SK-N-SH (cell line): ENCODE results near the gene CSNK2A2. TPM values are rescaled to one million over a fixed set of nuclear protein-coding genes. Genes with fewer than 3 reads are reported as not detected.

Experiments used
- CTCF ChIA-PET: fragments of 300-600, 350-600 bp; formaldehyde crosslinking; extraction: SDS; loops from one replicate; lab custom pipeline; 2021; lab: Yijun Ruan, JAX
- POLR2A ChIA-PET: fragments of 350-600 bp; sonication (Branson Sonifier 250); formaldehyde crosslinking; extraction: SDS; loops from one replicate; lab custom pipeline; 2020; ENCODE audit warnings: antibody characterized with exemption, inconsistent platforms; lab: Yijun Ruan, JAX
- DNase-seq: peaks from one replicate; pipeline ENCODE4 v3.0.0; 2012
- H2AFZ ChIP-seq: fragments of 200-600 bp; sonication (generic); 2 replicates; pipeline ENCODE4 v1.8.1; 2016; ENCODE audit warnings: antibody characterized with exemption, mild to moderate bottlenecking, low read depth
- H3F3A ChIP-seq: fragments of 200-600 bp; sonication (generic); replicated peaks from 2 replicates; pipeline ENCODE3; 2016; ENCODE audit warnings: antibody characterized with exemption, mild to moderate bottlenecking; ENCODE audit not compliant: insufficient read depth
- H3K27ac ChIP-seq, 2 experiments: fragments of 200-500 bp in 1 of 2; fragments of 200-600 bp in 1 of 2; sonication (Bioruptor generic) in 1 of 2; sonication (generic), shearing (Covaris generic) in 1 of 2; 2 replicates each; pipeline versions ENCODE4 v1.5.1 to v1.6.1; 2014 to 2016; ENCODE audit warnings: low read depth in 2 of 2, inconsistent platforms in 1 of 2, low read length in 1 of 2, mild to moderate bottlenecking in 1 of 2, mixed read lengths in 1 of 2
- H3K27me3 ChIP-seq: fragments of 200-600 bp; sonication (generic), shearing (Covaris generic); 2 replicates; pipeline ENCODE4 v1.6.1; 2016; ENCODE audit warnings: mixed run types; ENCODE audit not compliant: insufficient read depth
- H3K36me3 ChIP-seq, 2 experiments: fragments of 200-500 bp in 1 of 2; fragments of 200-600 bp in 1 of 2; sonication (Bioruptor generic) in 1 of 2; sonication (generic) in 1 of 2; replicated peaks in 1 of 2; 2 replicates each; pipeline versions ENCODE3 to v1.5.1; 2014 to 2016; ENCODE audit warnings: low read length in 1 of 2, mild to moderate bottlenecking in 1 of 2; ENCODE audit not compliant: insufficient read depth in 2 of 2, control insufficient read depth in 1 of 2
- H3K4me1 ChIP-seq, 2 experiments: fragments of 200-500 bp in 1 of 2; fragments of 200-600 bp in 1 of 2; sonication (Bioruptor generic) in 1 of 2; sonication (generic), shearing (Covaris generic) in 1 of 2; 2 replicates each; pipeline versions ENCODE4 v1.5.1 to v1.6.1; 2014 to 2016; ENCODE audit warnings: low read depth in 1 of 2, low read length in 1 of 2, mixed run types in 1 of 2; ENCODE audit not compliant: insufficient read depth in 2 of 2, control insufficient read depth in 1 of 2
- H3K4me2 ChIP-seq: fragments of 200-600 bp; sonication (generic), shearing (Covaris generic); 2 replicates; pipeline ENCODE4 v1.6.1; 2017; ENCODE audit warnings: mixed run types
- H3K4me3 ChIP-seq, 2 experiments: fragments of 200-500 bp in 1 of 2; fragments of 200-600 bp in 1 of 2; sonication (Bioruptor generic) in 1 of 2; sonication (generic), shearing (Covaris generic) in 1 of 2; 2 replicates each; pipeline versions ENCODE4 v1.5.1 to v1.8.1; 2014 to 2016; ENCODE audit warnings: low read depth in 2 of 2, inconsistent platforms in 1 of 2, low read length in 1 of 2, mild to moderate bottlenecking in 1 of 2, mixed read lengths in 1 of 2, moderate library complexity in 1 of 2
- H3K79me2 ChIP-seq: fragments of 200-600 bp; sonication (generic); 2 replicates; pipeline ENCODE4 v1.8.1; 2017; ENCODE audit warnings: mild to moderate bottlenecking; ENCODE audit not compliant: insufficient read depth
- H3K9ac ChIP-seq: fragments of 200-600 bp; sonication (generic); 2 replicates; pipeline ENCODE4 v1.6.1; 2017; ENCODE audit warnings: mixed run types
- H3K9me2 ChIP-seq: fragments of 200-600 bp; sonication (generic); 2 replicates; pipeline ENCODE4 v1.6.1; 2017; ENCODE audit warnings: mixed run types
- H3K9me3 ChIP-seq: fragments of 200-600 bp; sonication (generic); 2 replicates; pipeline ENCODE4 v1.6.1; 2017; ENCODE audit warnings: mixed run types, mild to moderate bottlenecking, moderate library complexity
- H4K20me1 ChIP-seq: fragments of 200-600 bp; sonication (generic); 2 replicates; pipeline ENCODE4 v1.6.1; 2017; ENCODE audit warnings: mild to moderate bottlenecking, mixed run types; ENCODE audit not compliant: insufficient read depth
- CHD2 ChIP-seq: fragments of 150-350 bp; IDR thresholded peaks from 2 replicates; pipeline ENCODE4 v1.6.1; 2018; ENCODE audit warnings: low read length; ENCODE audit not compliant: partially characterized antibody
- CTCF ChIP-seq: fragments of 200-600 bp; sonication (generic); IDR thresholded peaks from 2 replicates; pipeline ENCODE4 v1.6.1; 2017; ENCODE audit warnings: antibody characterized with exemption, mild to moderate bottlenecking, moderate library complexity
- ELF1 ChIP-seq: IDR thresholded peaks from 2 replicates; pipeline ENCODE4 v1.4.0; 2012
- FOSL2 ChIP-seq: IDR thresholded peaks from 2 replicates; pipeline ENCODE4 v1.4.0; 2012; ENCODE audit warnings: low read depth, mild to moderate bottlenecking, moderate library complexity, borderline replicate concordance
- FOXM1 ChIP-seq: IDR thresholded peaks from 2 replicates; pipeline ENCODE4 v1.4.0; 2012; ENCODE audit warnings: low read depth, mild to moderate bottlenecking
- GATA2 ChIP-seq: sonication (generic); formaldehyde crosslinking; IDR thresholded peaks from 2 replicates; pipeline ENCODE4 v1.5.0; 2020; ENCODE audit warnings: mild to moderate bottlenecking, missing genetic modification reagents
- MXI1 ChIP-seq: IDR thresholded peaks from 2 replicates; pipeline ENCODE4 v1.6.1; 2012; ENCODE audit warnings: mild to moderate bottlenecking, low read depth, low read length, improper control_type of control experiment
- POLR2AphosphoS5 ChIP-seq: IDR thresholded peaks from 2 replicates; pipeline ENCODE4 v1.6.1; 2012; ENCODE audit warnings: low read depth, low read length
- TCF12 ChIP-seq: IDR thresholded peaks from 2 replicates; pipeline ENCODE4 v1.4.0; 2012
- TEAD4 ChIP-seq: IDR thresholded peaks from 2 replicates; pipeline ENCODE4 v1.4.0; 2012; ENCODE audit warnings: mild to moderate bottlenecking, borderline replicate concordance; ENCODE audit not compliant: insufficient read depth
- USF1 ChIP-seq: IDR thresholded peaks from 2 replicates; pipeline ENCODE4 v1.4.0; 2012; ENCODE audit warnings: low read depth, borderline replicate concordance
- YY1 ChIP-seq: IDR thresholded peaks from 2 replicates; pipeline ENCODE4 v1.4.0; 2012; ENCODE audit warnings: low read depth, mild to moderate bottlenecking
- ZBTB33 ChIP-seq: IDR thresholded peaks from 2 replicates; pipeline ENCODE4 v1.4.0; 2012; ENCODE audit warnings: low read depth, borderline replicate concordance
- WGBS: methylation state at CpG from one replicate; pipeline ENCODE4 v1.1.6; 2017; ENCODE audit warnings: low lambda C conversion rate; 5-methylcytosine and 5-hydroxymethylcytosine counted together
- polyA plus RNA-seq, 3 experiments: library from polyadenylated mRNA; depleted of rRNA; stranded (reverse); fragments of >200 nt; gene quantifications; 2 replicates each; pipeline ENCODE4 v1.2.3, GENCODE V29; 2012

CSNK2A2 gene
- polyA plus RNA-seq, 1 of the 3 experiments (the other 2 are of a cell fraction) = 25.8 TPM

- POLR2A ChIA-PET = no interaction called here
- WGBS = 67% methylated on average over 2 of the region's 2 CpGs
Measured at GRCh38 chr16:58217311-58217925, 19.5 kb upstream of the CSNK2A2 start.

GRCh38 chr16:58212824-58213655, 15.1 kb upstream of the CSNK2A2 start:
- Histone ChIP-seq H4K20me1 (no peaks in the 10 kb centered on the region), H3K4me3 (no peak overlapping the region), H3F3A (no peaks in the 10 kb centered on the region), H3K79me2 (no peaks in the 10 kb centered on the region), H3K9me3 (no peaks in the 10 kb centered on the region), H3K27ac (no peak overlapping the region), H3K27me3 (peaks cover 7% of the 10 kb centered on the region; the same call in 1 of the 2 replicates), H3K9ac (no peak overlapping the region), H3K36me3 (no peaks in the 10 kb centered on the region), H3K4me2 (no peak overlapping the region), H3K4me1 (no peaks in the 10 kb centered on the region), H2AFZ (no peak overlapping the region), H3K9me2 (no peaks in the 10 kb centered on the region)
- TF ChIP-seq CHD2 (no peak), TCF12 (no peak), POLR2AphosphoS5 (no peak), ZBTB33 (no peak), TEAD4 (no peak)
- no peak for DNase-seq
- ChIA-PET CTCF (no interaction called here), POLR2A (no interaction called here)
- 40% methylated on average over 3 of the region's 3 CpGs for WGBS

More at GRCh38 chr16:58217311-58217925, 19.5 kb upstream of the CSNK2A2 start:
- Histone ChIP-seq H3K27me3 (peaks cover 7% of the 10 kb centered on the region; the same call in 1 of the 2 replicates), H2AFZ (no peak overlapping the region), H4K20me1 (no peaks in the 10 kb centered on the region), H3K79me2 (no peaks in the 10 kb centered on the region), H3K9me2 (no peaks in the 10 kb centered on the region), H3K9ac (no peak overlapping the region), H3K4me1 (no peaks in the 10 kb centered on the region), H3K9me3 (no peaks in the 10 kb centered on the region), H3K27ac (no peak overlapping the region), H3K36me3 (no peaks in the 10 kb centered on the region), H3F3A (no peaks in the 10 kb centered on the region), H3K4me3 (no peak overlapping the region), H3K4me2 (no peak overlapping the region)
- TF ChIP-seq MXI1 = no peak
- CTCF ChIA-PET = no interaction called here
- no peak for DNase-seq

GRCh38 chr16:58211846-58212245, 13.9 kb upstream of the CSNK2A2 start:
- H3K36me3 ChIP-seq = no peaks in the 10 kb centered on the region
- no peak overlapping the region for H3K27ac ChIP-seq
- H2AFZ ChIP-seq = no peak overlapping the region
- CTCF ChIA-PET = interaction anchor here (0.6 kb wide), 1 partner anchor 43 kb away, joined by 4 read pairs; no protein-coding TSS in a partner anchor
- no peaks in the 10 kb centered on the region for H3K4me1 ChIP-seq
- no peaks in the 10 kb centered on the region for H3F3A ChIP-seq
- DNase-seq = no peak
- POLR2A ChIA-PET = no interaction called here
- H3K9me3 ChIP-seq = no peaks in the 10 kb centered on the region
- H3K4me3 ChIP-seq = no peak overlapping the region
- H3K9me2 ChIP-seq = no peaks in the 10 kb centered on the region
- peaks cover 7% of the 10 kb centered on the region; the same call in 1 of the 2 replicates for H3K27me3 ChIP-seq
- H4K20me1 ChIP-seq = no peaks in the 10 kb centered on the region
- H3K9ac ChIP-seq = no peak overlapping the region
- no peaks in the 10 kb centered on the region for H3K79me2 ChIP-seq
- H3K4me2 ChIP-seq = no peak overlapping the region
- WGBS = 57% methylated on average over 3 of the region's 3 CpGs
- TF ChIP-seq TCF12 (no peak), USF1 (no peak), GATA2 (CRISPR knock-in tag) (no peak), CTCF (no peak), ZBTB33 (no peak), FOSL2 (no peak), CHD2 (no peak), ELF1 (no peak), YY1 (no peak), FOXM1 (no peak)
